ENCODE measurements around the gene NAIF1.

- TF ChIP-seq CTCF (conservative IDR thresholded peaks at IDR 0.05) (no peak), EZH2 (IDR thresholded peaks at IDR 0.05; ENCODE audit: low read depth) (no peak)
Measured at GRCh38 chr9:128091571-128091970, 24.5 kb upstream of the NAIF1 start.
